Transverse colon (tissue), 3 donors: Measurements from ENCODE around the gene KRT6B.

ENCODE experiments used
- EP300 ChIP-seq: sonication (generic); formaldehyde crosslinking; IDR thresholded peaks from one replicate; pipeline ENCODE4 v1.6.1; 2017; ENCODE audit warnings: antibody characterized with exemption, low read depth
- POLR2A ChIP-seq: fragments of 450-650 bp; IDR thresholded peaks from one replicate; pipeline ENCODE4 v1.6.1; 2016; ENCODE audit warnings: antibody characterized with exemption, mild to moderate bottlenecking, moderate library complexity
- TF ChIP-seq, protein P1 (sequence below), 5 experiments: fragments of 200-600 bp in 3 of 5; fragments of 450-650 bp in 2 of 5; sonication (generic) in 3 of 5; IDR thresholded peaks; 1 replicate in 2 of 5; 2 replicates in 3 of 5; pipeline ENCODE4 v1.5.1; 2016 to 2017; ENCODE audit warnings: antibody characterized with exemption in 5 of 5, inconsistent platforms in 3 of 5, mild to moderate bottlenecking in 2 of 5, moderate library complexity in 1 of 5

DNA sequence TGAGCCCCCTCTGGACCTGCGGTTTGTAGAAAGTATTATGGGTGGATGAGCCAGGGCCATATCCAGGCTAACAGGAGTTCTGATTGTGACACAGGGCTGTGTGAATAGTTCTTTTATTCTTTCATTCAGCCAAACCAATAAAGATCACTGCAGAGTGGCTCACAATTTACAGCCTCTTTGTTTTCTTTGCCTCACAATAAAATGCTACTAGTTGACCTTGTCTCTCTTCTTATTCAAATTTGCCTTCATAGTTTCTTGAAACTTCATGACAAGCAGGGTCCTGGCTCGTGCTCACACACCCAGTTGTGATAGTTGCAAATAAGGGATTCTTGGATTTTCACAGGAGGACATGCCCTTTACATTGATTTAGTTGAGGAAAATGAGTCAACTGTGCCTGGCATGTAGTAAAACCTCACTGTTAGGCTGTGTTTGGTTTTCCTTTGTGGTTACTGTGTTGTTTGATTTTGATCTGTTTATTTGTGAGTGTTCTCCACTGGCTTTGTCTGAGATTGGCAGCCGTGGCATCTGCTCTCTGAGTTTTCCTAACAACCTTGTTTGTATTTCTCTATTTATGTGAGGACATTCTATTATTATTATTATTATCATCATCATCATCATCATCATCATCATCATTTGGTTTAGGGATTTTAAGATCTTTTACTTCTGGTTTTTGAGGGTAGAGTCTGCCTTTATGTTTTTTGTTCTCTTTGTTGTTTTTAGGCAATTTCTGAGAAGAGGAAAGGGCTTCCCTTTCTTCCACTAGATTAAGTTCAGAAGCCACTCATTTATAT lies 2.7 kb upstream of the KRT6B start:
- TF ChIP-seq, protein P1, sequence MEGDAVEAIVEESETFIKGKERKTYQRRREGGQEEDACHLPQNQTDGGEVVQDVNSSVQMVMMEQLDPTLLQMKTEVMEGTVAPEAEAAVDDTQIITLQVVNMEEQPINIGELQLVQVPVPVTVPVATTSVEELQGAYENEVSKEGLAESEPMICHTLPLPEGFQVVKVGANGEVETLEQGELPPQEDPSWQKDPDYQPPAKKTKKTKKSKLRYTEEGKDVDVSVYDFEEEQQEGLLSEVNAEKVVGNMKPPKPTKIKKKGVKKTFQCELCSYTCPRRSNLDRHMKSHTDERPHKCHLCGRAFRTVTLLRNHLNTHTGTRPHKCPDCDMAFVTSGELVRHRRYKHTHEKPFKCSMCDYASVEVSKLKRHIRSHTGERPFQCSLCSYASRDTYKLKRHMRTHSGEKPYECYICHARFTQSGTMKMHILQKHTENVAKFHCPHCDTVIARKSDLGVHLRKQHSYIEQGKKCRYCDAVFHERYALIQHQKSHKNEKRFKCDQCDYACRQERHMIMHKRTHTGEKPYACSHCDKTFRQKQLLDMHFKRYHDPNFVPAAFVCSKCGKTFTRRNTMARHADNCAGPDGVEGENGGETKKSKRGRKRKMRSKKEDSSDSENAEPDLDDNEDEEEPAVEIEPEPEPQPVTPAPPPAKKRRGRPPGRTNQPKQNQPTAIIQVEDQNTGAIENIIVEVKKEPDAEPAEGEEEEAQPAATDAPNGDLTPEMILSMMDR (IDR thresholded peaks at IDR 0.05): no peak
- TF ChIP-seq POLR2A (no peak), EP300 (no peak)
